ENCODE measurements around the gene TES. TPM values are rescaled to one million over a fixed set of nuclear protein-coding genes. Genes with fewer than 3 reads are reported as not detected.

TES gene
- total and polyA plus RNA-seq, 2 of the 8 experiments (the other 6 are each of a cell fraction or from before 2014, with no cell fraction given), result 18.2 to 36.3 TPM

GRCh38 chr7:116231543-116231942 is 21.2 kb downstream of the TES start:
- no peak overlapping the region for H3K27ac ChIP-seq (ENCODE audit: low read depth, low read length)
- H2BK15ac ChIP-seq (ENCODE audit: low read length), result no peak overlapping the region
- TF ChIP-seq RXRA (IDR thresholded peaks at IDR 0.05; ENCODE audit: insufficient read depth, low read depth, low read length) (no peak), SP2 (IDR thresholded peaks at IDR 0.05; ENCODE audit: low read length) (no peak), PHF8 (conservative IDR thresholded peaks at IDR 0.05; ENCODE audit: low read depth, low read length) (no peak), JUND (IDR thresholded peaks at IDR 0.05; ENCODE audit: low read length) (no peak), TBP (IDR thresholded peaks at IDR 0.05; ENCODE audit: low read depth, low read length) (no peak), FOSL1 (IDR thresholded peaks at IDR 0.05; ENCODE audit: insufficient read depth, low read depth, low read length) (no peak), TAF7 (optimal IDR thresholded peaks at IDR 0.05; ENCODE audit: borderline replicate concordance, low read depth, low read length) (no peak), MAX (IDR thresholded peaks at IDR 0.05) (no peak), SUZ12 (IDR thresholded peaks at IDR 0.05; ENCODE audit: low read length) (no peak), NANOG (IDR thresholded peaks at IDR 0.05; ENCODE audit: insufficient read depth, low read depth, low read length, poor library complexity, severe bottlenecking) (no peak), TCF12 (IDR thresholded peaks at IDR 0.05; ENCODE audit: low read depth, low read length) (no peak), RNF2 (IDR thresholded peaks at IDR 0.05; ENCODE audit: borderline replicate concordance, low read depth, low read length, missing control alignments, poor library complexity, severe bottlenecking) (no peak), CREB1 (IDR thresholded peaks at IDR 0.05) (no peak), NRF1 (IDR thresholded peaks at IDR 0.05; ENCODE audit: low read depth, low read length) (no peak)
- no peak overlapping the region for H3K9ac ChIP-seq (replicated peaks in 1 of 4; ENCODE audit: extremely low read depth in 1 of 4, low read depth in 3 of 4, low read length in 3 of 4)
- H3K4me1 ChIP-seq (replicated peaks in 1 of 4; ENCODE audit: control insufficient read depth in 3 of 4, insufficient read depth in 4 of 4, low read length in 3 of 4), result peaks cover 0 to 5% (median 1%) of the 10 kb centered on the region in 4 experiments; a peak in 4 of 7 replicates
- DNase-seq (ENCODE audit: low read depth in 1 of 2, low spot score in 2 of 2) (no peak), FAIRE-seq (no peak)
- H3K9me3 ChIP-seq (ENCODE audit: insufficient read depth in 2 of 2, low read depth in 1 of 2, low read length in 1 of 2), result no peaks in the 10 kb centered on the region
- ChIA-PET POLR2A (ENCODE audit: partially characterized antibody) (interaction anchor here (1.6 kb wide), 1 partner anchor 21 kb away, joined by 6 read pairs; the partner anchor contains the start of gene TES), CTCF (ENCODE audit: partially characterized antibody) (interaction anchor here (0.6 to 9.0 kb wide), 9 partner anchors 15 to 264 kb away, joined by 3 to 175 read pairs (median 6); no protein-coding TSS in a partner anchor)
- H3K4me3 ChIP-seq (ENCODE audit: extremely low read depth in 1 of 4, insufficient read depth in 2 of 4, low read depth in 3 of 4, low read length in 4 of 4), result no peak overlapping the region
- H3K4me2 ChIP-seq (ENCODE audit: insufficient read depth in 1 of 2, low read depth in 2 of 2, low read length in 2 of 2), result no peak overlapping the region
- H3K79me1 ChIP-seq (ENCODE audit: low read depth, low read length), result no peaks in the 10 kb centered on the region
- H4K5ac ChIP-seq (ENCODE audit: insufficient read length, low read depth, low read length), result no peak overlapping the region
- H3K18ac ChIP-seq (ENCODE audit: extremely low read depth, low read length), result no peak overlapping the region
- H2BK120ac ChIP-seq (replicated peaks; ENCODE audit: low read depth, low read length), result no peak overlapping the region
- no peak overlapping the region for H3K23ac ChIP-seq (ENCODE audit: insufficient read length)
- H3K23me2 ChIP-seq (ENCODE audit: low read depth, low read length), result no peaks in the 10 kb centered on the region
- H3K27me3 ChIP-seq (replicated peaks in 1 of 4; ENCODE audit: control insufficient read depth in 3 of 4, extremely low read depth in 1 of 4, insufficient read depth in 3 of 4, low read length in 3 of 4), result no peaks in the 10 kb centered on the region
- no peak overlapping the region for H4K8ac ChIP-seq (ENCODE audit: extremely low read depth, insufficient read depth, low read length)
- H4K91ac ChIP-seq (replicated peaks; ENCODE audit: insufficient read length, low read length), result no peak overlapping the region
- WGBS, 2 experiments (ENCODE audit: extremely low coverage in 1 of 2, insufficient coverage in 1 of 2, insufficient read length in 1 of 2, insufficient replicate concordance in 2 of 2, low coverage in 1 of 2, low lambda C conversion rate in 2 of 2, missing lambda C conversion rate in 1 of 2), result 92% methylated on average over 2 of the region's 2 CpGs; no CpG with 5 or more reads in 1 of the 2 experiments
- H2AFZ ChIP-seq (ENCODE audit: low read length), result no peak overlapping the region
- no peak overlapping the region for H2BK12ac ChIP-seq (ENCODE audit: low read depth, low read length)
- H2BK20ac ChIP-seq (ENCODE audit: low read length), result no peak overlapping the region
- H2BK5ac ChIP-seq (ENCODE audit: low read depth, low read length), result no peak overlapping the region
- no peaks in the 10 kb centered on the region for H3K36me3 ChIP-seq (ENCODE audit: control insufficient read depth in 2 of 4, insufficient read depth in 4 of 4, low read length in 3 of 4)
- H2AK5ac ChIP-seq (ENCODE audit: low read depth, low read length), result no peak overlapping the region
- H3K79me2 ChIP-seq (ENCODE audit: control insufficient read depth in 1 of 2, insufficient read depth in 2 of 2, low read length in 2 of 2), result 0 out of 4 replicates have a peak, but pooled peaks cover 0 to 4% of the 10 kb centered on the region in 2 experiments
- H3K56ac ChIP-seq (replicated peaks; ENCODE audit: insufficient read length, low read depth, low read length), result no peak overlapping the region
- no peaks in the 10 kb centered on the region for H4K20me1 ChIP-seq (replicated peaks in 1 of 2; ENCODE audit: control insufficient read depth in 1 of 2, insufficient read depth in 2 of 2, low read length in 2 of 2)
- H3K14ac ChIP-seq (ENCODE audit: insufficient read length), result no peak overlapping the region
- no peak overlapping the region for H3K4ac ChIP-seq (replicated peaks; ENCODE audit: insufficient read length, low read depth, low read length)
